WTC11 (cell line): ENCODE measurements around the gene CTLA4. TPM values are rescaled to one million over a fixed set of nuclear protein-coding genes. Genes with fewer than 3 reads are reported as not detected.

Source experiments
- ATAC-seq: fragments of 200-7000 bp; cut with Tn5 transposase; 2 replicates; pipeline ENCODE4 v1.10.0; 2021; ENCODE audit warnings: mild to moderate bottlenecking, moderate library complexity
- CTCF ChIA-PET: fragments of 300-600 bp; sonication (Branson Sonifier 250); formaldehyde crosslinking; loops from one replicate; lab custom pipeline; 2021; ENCODE audit warnings: antibody characterized with exemption; lab: Charles Lee
- POLR2A ChIA-PET: fragments of 350-600 bp; sonication (Branson Sonifier 250); formaldehyde crosslinking; loops from one replicate; lab custom pipeline; 2021; ENCODE audit warnings: antibody characterized with exemption; lab: Charles Lee
- DNase-seq: peaks from one replicate; pipeline ENCODE4 v3.0.0; 2021; ENCODE audit warnings: low spot score
- H3K27ac Mint-ChIP-seq: 2 replicates; pipeline ENCODE4 v1.8.0; 2021; ENCODE audit warnings: mixed read lengths
- H3K27me3 Mint-ChIP-seq: 2 replicates; pipeline ENCODE4 v1.8.0; 2021; ENCODE audit warnings: low read depth, mild to moderate bottlenecking, moderate library complexity, mixed read lengths
- H3K36me3 Mint-ChIP-seq: 2 replicates; pipeline ENCODE4 v1.8.0; 2021; ENCODE audit warnings: mixed read lengths
- H3K4me1 Mint-ChIP-seq: 2 replicates; pipeline ENCODE4 v1.8.0; 2022; ENCODE audit warnings: mixed read lengths
- H3K4me3 Mint-ChIP-seq: 2 replicates; pipeline ENCODE4 v1.8.0; 2021; ENCODE audit warnings: mild to moderate bottlenecking, moderate library complexity, mixed read lengths
- H3K9me3 Mint-ChIP-seq: 2 replicates; pipeline ENCODE4 v1.8.0; 2021; ENCODE audit warnings: mixed read lengths
- CBFB ChIP-seq: sonication (generic); formaldehyde crosslinking; IDR thresholded peaks from 2 replicates; pipeline ENCODE4 v1.8.1; 2022; ENCODE audit warnings: mild to moderate bottlenecking, low read depth, missing genetic modification reagents
- E2F5 ChIP-seq: sonication (generic); formaldehyde crosslinking; IDR thresholded peaks from 2 replicates; pipeline ENCODE4 v1.8.1; 2022; ENCODE audit warnings: mild to moderate bottlenecking, moderate library complexity, missing genetic modification reagents
- EMX1 ChIP-seq: fragments of 250-450 bp; sonication (Bioruptor Pico); IDR thresholded peaks from 2 replicates; pipeline ENCODE4 v1.8.0; 2021; ENCODE audit warnings: mild to moderate bottlenecking
- GTF2I ChIP-seq: fragments of 250-450 bp; sonication (Bioruptor Pico); conservative IDR thresholded peaks from 2 replicates; pipeline ENCODE4 v1.4.0; 2021; ENCODE audit warnings: mild to moderate bottlenecking
- HMGA2 ChIP-seq: fragments of 250-450 bp; sonication (Bioruptor Pico); IDR thresholded peaks from 2 replicates; pipeline ENCODE4 v1.4.0; 2021; ENCODE audit warnings: mild to moderate bottlenecking, moderate library complexity
- JAZF1 ChIP-seq: fragments of 250-450 bp; sonication (Bioruptor Pico); IDR thresholded peaks from 2 replicates; pipeline ENCODE4 v1.9.0; 2021; ENCODE audit warnings: moderate library complexity, mild to moderate bottlenecking, inconsistent platforms
- JUN ChIP-seq: sonication (generic); formaldehyde crosslinking; IDR thresholded peaks from 2 replicates; pipeline ENCODE4 v1.8.0; 2023; ENCODE audit warnings: mild to moderate bottlenecking, missing genetic modification reagents
- KAT7 ChIP-seq: sonication (generic); formaldehyde crosslinking; IDR thresholded peaks from 2 replicates; pipeline ENCODE4 v1.8.1; 2023; ENCODE audit warnings: missing genetic modification reagents, mild to moderate bottlenecking, borderline replicate concordance
- MXD4 ChIP-seq: fragments of 250-450 bp; sonication (Bioruptor Pico); IDR thresholded peaks from 2 replicates; pipeline ENCODE4 v1.8.0; 2021; ENCODE audit warnings: mild to moderate bottlenecking, moderate library complexity, borderline replicate concordance
- NFE2L1 ChIP-seq: sonication (generic); formaldehyde crosslinking; IDR thresholded peaks from 2 replicates; pipeline ENCODE4 v1.8.1; 2023; ENCODE audit warnings: missing genetic modification reagents
- NR1H2 ChIP-seq: sonication (generic); formaldehyde crosslinking; IDR thresholded peaks from 2 replicates; pipeline ENCODE4 v1.9.0; 2021; ENCODE audit warnings: mild to moderate bottlenecking, moderate library complexity, missing genetic modification reagents
- RELA ChIP-seq: sonication (generic); formaldehyde crosslinking; IDR thresholded peaks from 2 replicates; pipeline ENCODE4 v1.8.1; 2022; ENCODE audit warnings: missing genetic modification reagents, mild to moderate bottlenecking, borderline replicate concordance
- RORB ChIP-seq: fragments of 250-450 bp; sonication (Bioruptor Pico); IDR thresholded peaks from 2 replicates; pipeline ENCODE4 v1.9.0; 2021; ENCODE audit warnings: mild to moderate bottlenecking
- TEAD1 ChIP-seq: sonication (generic); formaldehyde crosslinking; IDR thresholded peaks from 2 replicates; pipeline ENCODE4 v1.8.0; 2022; ENCODE audit warnings: mild to moderate bottlenecking, missing genetic modification reagents
- ZBTB43 ChIP-seq: sonication (generic); formaldehyde crosslinking; IDR thresholded peaks from 2 replicates; pipeline ENCODE4 v1.8.1; 2023; ENCODE audit warnings: mild to moderate bottlenecking, missing genetic modification reagents
- ZNF121 ChIP-seq: sonication (generic); formaldehyde crosslinking; IDR thresholded peaks from 2 replicates; pipeline ENCODE4 v1.8.0; 2023; ENCODE audit warnings: missing genetic modification reagents
- ZNF138 ChIP-seq: sonication (generic); formaldehyde crosslinking; conservative IDR thresholded peaks from 2 replicates; pipeline ENCODE4 v1.8.1; 2022; ENCODE audit warnings: mild to moderate bottlenecking, moderate library complexity, missing genetic modification reagents
- ZNF317 ChIP-seq: sonication (generic); formaldehyde crosslinking; IDR thresholded peaks from 2 replicates; pipeline ENCODE4 v1.8.1; 2023; ENCODE audit warnings: low read depth, mild to moderate bottlenecking, moderate library complexity, missing genetic modification reagents, borderline replicate concordance
- ZNF671 ChIP-seq: fragments of 250-450 bp; sonication (Bioruptor Pico); IDR thresholded peaks from 2 replicates; pipeline ENCODE4 v1.8.0; 2021; ENCODE audit warnings: mild to moderate bottlenecking
- total RNA-seq: library from RNA; stranded (reverse); gene quantifications from 3 replicates; pipeline ENCODE4 v1.2.3, GENCODE V29; 2021
- TF ChIP-seq, protein P1 (sequence below): sonication (generic); formaldehyde crosslinking; IDR thresholded peaks from 2 replicates; pipeline ENCODE4 v1.8.0; 2022; ENCODE audit warnings: mild to moderate bottlenecking, missing genetic modification reagents
- TF ChIP-seq, protein P2 (sequence below): sonication (generic); formaldehyde crosslinking; IDR thresholded peaks from 2 replicates; pipeline ENCODE4 v1.8.1; 2023; ENCODE audit warnings: mild to moderate bottlenecking, moderate library complexity, missing genetic modification reagents

The CTLA4 gene
- total RNA-seq, 1 experiment from 2014 or later = 0.31 TPM

DNA sequence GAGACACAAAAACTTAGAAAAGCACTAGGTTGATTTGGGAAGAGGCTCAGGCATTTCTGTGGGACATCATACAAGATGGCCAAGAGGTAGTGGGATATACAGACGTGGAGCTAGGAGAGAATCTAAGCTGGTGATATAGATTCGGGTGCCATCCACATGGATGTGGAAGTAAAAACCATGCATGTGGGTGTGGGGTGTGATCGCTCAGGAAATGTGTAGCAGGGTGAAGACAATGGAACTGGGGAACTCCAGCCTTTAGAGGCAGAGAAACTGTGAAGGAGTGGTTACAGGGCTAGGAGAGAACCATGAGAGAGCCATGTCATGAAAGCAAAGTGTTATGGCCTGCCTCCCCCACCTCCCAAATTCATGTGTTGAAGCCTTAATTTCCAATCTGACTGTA, 43.0 kb upstream of the CTLA4 start:
- ChIA-PET CTCF (interaction anchor here (0.6 to 1.2 kb wide), 2 partner anchors 9 to 226 kb away, joined by 3 to 6 read pairs; no protein-coding TSS in a partner anchor), POLR2A (no interaction called here)
- no peak for TF ChIP-seq JUN (CRISPR knock-in tag)
- TF ChIP-seq JAZF1 (CRISPR knock-in tag) = no peak
- TF ChIP-seq HMGA2 (CRISPR knock-in tag) = no peak
- no peak for TF ChIP-seq GTF2I (CRISPR knock-in tag)

DNA sequence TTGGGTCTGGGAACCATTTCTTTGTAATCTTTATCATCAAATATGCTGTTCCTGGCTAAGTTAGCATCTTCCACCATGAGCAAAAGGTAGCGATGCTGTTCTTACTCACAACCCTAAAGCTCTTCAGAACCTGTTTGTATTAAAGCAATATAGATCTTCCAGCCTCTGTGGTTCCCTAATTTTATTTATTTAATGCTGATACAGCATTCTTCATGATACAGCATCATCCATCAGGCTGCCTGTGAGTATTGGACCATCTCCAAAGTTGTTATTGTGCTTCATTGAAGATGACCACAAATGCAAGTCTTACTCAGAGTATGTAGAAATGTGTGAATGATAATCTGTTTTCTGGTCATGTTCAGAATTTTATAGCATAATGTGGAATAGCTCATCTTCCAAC, 40.9 kb upstream of the CTLA4 start:
- no peak for DNase-seq
- peaks cover 8% of the 10 kb centered on the region; the same call in 1 of the 2 replicates for H3K36me3 Mint-ChIP-seq
- TF ChIP-seq CBFB = no peak
- TF ChIP-seq, all 79 proteins: peak for 0
- CTCF ChIA-PET = no interaction called here
- Mint-ChIP-seq H3K4me3 (no peak overlapping the region), H3K27me3 (no peaks in the 10 kb centered on the region), H3K27ac (no peak overlapping the region), H3K4me1 (no peaks in the 10 kb centered on the region), H3K9me3 (peaks cover 17% of the 10 kb centered on the region)
- POLR2A ChIA-PET = no interaction called here
- ATAC-seq = no peak

More for the DNA sequence above, 43.0 kb upstream of the CTLA4 start:
- H3K36me3 Mint-ChIP-seq = peaks cover 8% of the 10 kb centered on the region; the same call in 1 of the 2 replicates
- ATAC-seq = no peak
- no peak for DNase-seq
- no peaks in the 10 kb centered on the region for H3K27me3 Mint-ChIP-seq
- peaks cover 17% of the 10 kb centered on the region for H3K9me3 Mint-ChIP-seq
- no peaks in the 10 kb centered on the region for H3K4me1 Mint-ChIP-seq
- no peak overlapping the region for H3K4me3 Mint-ChIP-seq
- H3K27ac Mint-ChIP-seq = no peak overlapping the region

- Mint-ChIP-seq H3K4me3 (no peak overlapping the region), H3K36me3 (peaks cover 8% of the 10 kb centered on the region; the same call in 1 of the 2 replicates), H3K9me3 (peaks cover 25% of the 10 kb centered on the region), H3K27ac (no peak overlapping the region), H3K27me3 (no peaks in the 10 kb centered on the region), H3K4me1 (peaks cover 4% of the 10 kb centered on the region)
- DNase-seq = no peak
- no peak for ATAC-seq
- TF ChIP-seq ZBTB43 (CRISPR knock-in tag) (no peak), NFE2L1 (CRISPR knock-in tag) (no peak), RELA (CRISPR knock-in tag) (no peak), ZNF138 (no peak)
- TF ChIP-seq, protein P1, sequence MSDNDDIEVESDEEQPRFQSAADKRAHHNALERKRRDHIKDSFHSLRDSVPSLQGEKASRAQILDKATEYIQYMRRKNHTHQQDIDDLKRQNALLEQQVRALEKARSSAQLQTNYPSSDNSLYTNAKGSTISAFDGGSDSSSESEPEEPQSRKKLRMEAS = no peak
- ChIA-PET POLR2A (interaction anchor here (0.5 kb wide), 1 partner anchor 417 kb away, joined by 3 read pairs; no protein-coding TSS in a partner anchor), CTCF (no interaction called here)
Observed at GRCh38 chr2:203830304-203831055, 37.1 kb upstream of the CTLA4 start.

- POLR2A ChIA-PET = no interaction called here
- ATAC-seq = no peak
- peaks cover 8% of the 10 kb centered on the region for H3K9me3 Mint-ChIP-seq
Observed at GRCh38 chr2:203835420-203835819, 32.2 kb upstream of the CTLA4 start.

DNA sequence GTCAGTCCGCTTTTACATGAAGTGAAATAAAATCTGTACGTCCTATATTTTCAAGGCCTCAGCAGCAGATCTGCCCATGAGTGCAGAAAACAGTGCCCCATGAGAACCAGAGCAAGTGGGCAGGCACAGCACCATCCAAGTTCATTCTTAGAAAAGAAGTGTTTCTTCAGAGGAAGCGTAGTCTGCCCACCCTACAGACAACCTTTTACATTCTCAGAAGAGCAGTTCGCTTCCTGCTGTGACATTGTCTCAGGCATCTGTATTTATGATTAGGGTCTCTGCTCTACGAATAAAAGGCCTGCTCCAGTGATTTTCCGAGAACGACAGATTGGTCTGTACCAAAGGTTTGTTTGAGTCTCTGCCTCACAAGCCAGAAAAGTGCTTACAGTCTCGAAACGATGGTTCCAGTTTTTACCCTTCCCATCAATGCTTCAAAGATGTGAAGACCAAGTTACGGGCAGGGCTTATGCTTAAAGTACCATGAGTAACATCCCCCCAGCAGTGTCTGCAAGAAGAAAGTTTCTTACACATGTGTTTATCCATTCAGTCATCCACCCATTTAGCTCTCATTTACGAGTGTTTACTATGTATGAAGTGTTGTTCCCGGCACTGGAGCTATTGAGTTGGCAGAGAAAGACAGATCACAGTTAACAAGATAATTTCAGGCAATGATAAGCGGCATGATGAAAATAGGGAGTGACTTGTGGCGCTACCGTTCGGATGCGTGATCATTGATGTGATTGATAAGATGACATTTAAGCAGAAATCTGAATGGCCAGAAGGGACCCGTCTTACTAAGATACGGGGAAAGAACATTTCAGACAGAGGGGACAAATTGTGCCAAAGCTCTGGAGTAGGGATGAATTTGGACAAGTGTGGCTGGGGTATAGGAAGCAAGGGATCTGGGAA, 31.4 kb upstream of the CTLA4 start:
- peaks cover 16% of the 10 kb centered on the region for H3K4me1 Mint-ChIP-seq
- DNase-seq (no peak), ATAC-seq (no peak; the same call in 1 of the 2 replicates)
- POLR2A ChIA-PET = no interaction called here
- H3K4me3 Mint-ChIP-seq = no peak overlapping the region
- H3K27ac Mint-ChIP-seq = no peak overlapping the region
- H3K36me3 Mint-ChIP-seq = no peaks in the 10 kb centered on the region
- H3K9me3 Mint-ChIP-seq = peaks cover 8% of the 10 kb centered on the region
- CTCF ChIA-PET = interaction anchor here (0.5 to 1.0 kb wide), 3 partner anchors 21 to 343 kb away, joined by 3 read pairs; no protein-coding TSS in a partner anchor
- no peaks in the 10 kb centered on the region for H3K27me3 Mint-ChIP-seq
- no peak for TF ChIP-seq ZNF317
- TF ChIP-seq, protein P2, sequence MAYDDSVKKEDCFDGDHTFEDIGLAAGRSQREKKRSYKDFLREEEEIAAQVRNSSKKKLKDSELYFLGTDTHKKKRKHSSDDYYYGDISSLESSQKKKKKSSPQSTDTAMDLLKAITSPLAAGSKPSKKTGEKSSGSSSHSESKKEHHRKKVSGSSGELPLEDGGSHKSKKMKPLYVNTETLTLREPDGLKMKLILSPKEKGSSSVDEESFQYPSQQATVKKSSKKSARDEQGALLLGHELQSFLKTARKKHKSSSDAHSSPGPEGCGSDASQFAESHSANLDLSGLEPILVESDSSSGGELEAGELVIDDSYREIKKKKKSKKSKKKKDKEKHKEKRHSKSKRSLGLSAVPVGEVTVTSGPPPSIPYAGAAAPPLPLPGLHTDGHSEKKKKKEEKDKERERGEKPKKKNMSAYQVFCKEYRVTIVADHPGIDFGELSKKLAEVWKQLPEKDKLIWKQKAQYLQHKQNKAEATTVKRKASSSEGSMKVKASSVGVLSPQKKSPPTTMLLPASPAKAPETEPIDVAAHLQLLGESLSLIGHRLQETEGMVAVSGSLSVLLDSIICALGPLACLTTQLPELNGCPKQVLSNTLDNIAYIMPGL (CRISPR knock-in tag) = no peak
- no peak for TF ChIP-seq RORB
- TF ChIP-seq KAT7 (CRISPR knock-in tag) = no peak
- TF ChIP-seq MXD4 = no peak
- TF ChIP-seq ZNF138 = no peak
- no peak for TF ChIP-seq NR1H2
- no peak for TF ChIP-seq EMX1 (CRISPR knock-in tag)
- no peak for TF ChIP-seq E2F5
- no peak for TF ChIP-seq TEAD1 (CRISPR knock-in tag)
- TF ChIP-seq ZNF121 = no peak

More at GRCh38 chr2:203835420-203835819, 32.2 kb upstream of the CTLA4 start:
- no peak overlapping the region for H3K27ac Mint-ChIP-seq
- H3K27me3 Mint-ChIP-seq = no peaks in the 10 kb centered on the region
- peaks cover 16% of the 10 kb centered on the region for H3K4me1 Mint-ChIP-seq
- TF ChIP-seq ZNF671 = no peak
- TF ChIP-seq TEAD1 (CRISPR knock-in tag) = no peak
- no peak for TF ChIP-seq JUN (CRISPR knock-in tag)
- TF ChIP-seq GTF2I (CRISPR knock-in tag) = no peak
- TF ChIP-seq, all 79 proteins: peak for 0
- H3K36me3 Mint-ChIP-seq = no peaks in the 10 kb centered on the region
- no peak for DNase-seq
- no peak overlapping the region for H3K4me3 Mint-ChIP-seq
- CTCF ChIA-PET = no interaction called here
